Measurements from ENCODE around the gene OR7G3. TPM values are rescaled to one million over a fixed set of nuclear protein-coding genes. Genes with fewer than 3 reads are reported as not detected.
A peak's percentile ranks its signal among the peaks of the same experiment; 100 is the strongest.

The OR7G3 gene
- total RNA-seq, 1 experiment from 2014 or later, result not detected

DNA sequence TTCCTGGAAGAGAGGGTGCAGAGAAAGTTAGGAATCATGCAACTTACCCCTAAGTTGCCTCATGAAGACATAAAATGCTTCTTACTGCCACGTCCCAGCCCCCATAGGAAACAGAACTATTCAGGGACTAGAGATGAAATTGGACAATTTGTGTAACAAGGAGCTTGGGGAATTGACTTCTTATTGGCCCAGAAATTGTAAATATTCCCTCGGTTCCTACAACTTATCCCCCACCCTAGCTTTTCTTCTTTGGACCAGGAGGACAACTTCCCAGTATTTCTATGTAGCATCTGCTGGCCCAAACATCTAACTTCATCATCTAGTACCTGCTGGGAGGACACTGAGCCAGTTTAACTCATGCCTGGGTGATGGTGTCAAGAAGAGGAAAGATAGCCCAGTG lies 40.0 kb downstream of the OR7G3 start, which contains the start of gene OR1M1:
OR1M1 (plus strand) TSS at position 301 of the 400 bp plus-strand sequence. CDS start 6,184 bp downstream, outside the sequence.
- Histone ChIP-seq H4K8ac (replicated peaks; ENCODE audit: insufficient read length, low read depth, low read length) (no peak within 1 kb of the TSS), H3K56ac (ENCODE audit: insufficient read length, low read depth, low read length) (no peak within 1 kb of the TSS), H3K4me2 (ENCODE audit: insufficient read depth, insufficient read length, low read length) (no peak within 1 kb of the TSS), H4K5ac (ENCODE audit: insufficient read length, low read depth, low read length) (no peak within 1 kb of the TSS), H3T11ph (ENCODE audit: low read length) (no peak within 1 kb of the TSS), H3K14ac (ENCODE audit: insufficient read depth, low read length) (no peak within 1 kb of the TSS), H3K4me1 (ENCODE audit: insufficient read depth, low read length) (no peaks in the 10 kb centered on the region), H3K4ac (ENCODE audit: low read depth, low read length) (no peak within 1 kb of the TSS), H3K23me2 (ENCODE audit: insufficient read length, low read depth, low read length, poor library complexity, severe bottlenecking) (no peaks in the 10 kb centered on the region), H3K18ac (ENCODE audit: insufficient read length, low read depth, low read length) (no peak within 1 kb of the TSS), H2BK120ac (ENCODE audit: low read depth, low read length, poor library complexity, severe bottlenecking) (no peak within 1 kb of the TSS), H3K27me3 (ENCODE audit: insufficient read depth, low read length) (no peaks in the 10 kb centered on the region), H4K91ac (ENCODE audit: insufficient read length, low read depth, low read length) (no peak within 1 kb of the TSS), H3K9me3 (ENCODE audit: control insufficient read depth, low read depth, low read length) (no peaks in the 10 kb centered on the region), H3K79me2 (ENCODE audit: insufficient read depth, low read length) (no peaks in the 10 kb centered on the region), H2BK5ac (ENCODE audit: insufficient read length, low read length) (no peak within 1 kb of the TSS), H4K20me1 (ENCODE audit: control insufficient read depth, insufficient read depth, insufficient read length) (no peaks in the 10 kb centered on the region), H2BK20ac (ENCODE audit: low read depth, low read length, poor library complexity, severe bottlenecking) (no peak within 1 kb of the TSS), H2BK12ac (ENCODE audit: insufficient read length, low read depth, low read length) (no peak within 1 kb of the TSS), H2AFZ (ENCODE audit: low read length) (no peak within 1 kb of the TSS), H2AK5ac (ENCODE audit: insufficient read length, low read length) (no peak within 1 kb of the TSS), H3K27ac (ENCODE audit: insufficient read length, low read depth, low read length) (no peak within 1 kb of the TSS), H3K23ac (ENCODE audit: insufficient read length, low read depth, low read length) (no peak within 1 kb of the TSS), H2BK15ac (ENCODE audit: low read depth, low read length) (no peak within 1 kb of the TSS), H3K9ac (ENCODE audit: extremely low read depth, insufficient read length, low read length) (no peak within 1 kb of the TSS), H3K79me1 (ENCODE audit: insufficient read depth, low read depth, low read length, poor library complexity, severe bottlenecking) (no peaks in the 10 kb centered on the region)
- Mint-ChIP-seq H3K27me3 (ENCODE audit: low read depth) (peaks cover 5% of the 10 kb centered on the region), H3K4me3 (peak within 1 kb of the TSS in 1 of 2 experiments; percentile 47; a peak in 2 of 5 replicates), H3K9me3 (peaks cover 22 to 66% of the 10 kb centered on the region in 2 experiments), H3K27ac (no peak within 1 kb of the TSS), H3K4me1 (peaks cover 3 to 4% of the 10 kb centered on the region in 2 experiments; a peak in 1 of 4 replicates), H3K36me3 (ENCODE audit: insufficient read depth in 1 of 3, low read depth in 3 of 3) (0 out of 7 replicates have a peak, but pooled peaks cover 0 to 5% (median 0%) of the 10 kb centered on the region in 3 experiments)
- WGBS (ENCODE audit: extremely low coverage, insufficient read length, low lambda C conversion rate), result no CpG with 5 or more reads among the region's 2 CpGs
- no peak for DNase-seq
- TF ChIP-seq, protein P1, sequence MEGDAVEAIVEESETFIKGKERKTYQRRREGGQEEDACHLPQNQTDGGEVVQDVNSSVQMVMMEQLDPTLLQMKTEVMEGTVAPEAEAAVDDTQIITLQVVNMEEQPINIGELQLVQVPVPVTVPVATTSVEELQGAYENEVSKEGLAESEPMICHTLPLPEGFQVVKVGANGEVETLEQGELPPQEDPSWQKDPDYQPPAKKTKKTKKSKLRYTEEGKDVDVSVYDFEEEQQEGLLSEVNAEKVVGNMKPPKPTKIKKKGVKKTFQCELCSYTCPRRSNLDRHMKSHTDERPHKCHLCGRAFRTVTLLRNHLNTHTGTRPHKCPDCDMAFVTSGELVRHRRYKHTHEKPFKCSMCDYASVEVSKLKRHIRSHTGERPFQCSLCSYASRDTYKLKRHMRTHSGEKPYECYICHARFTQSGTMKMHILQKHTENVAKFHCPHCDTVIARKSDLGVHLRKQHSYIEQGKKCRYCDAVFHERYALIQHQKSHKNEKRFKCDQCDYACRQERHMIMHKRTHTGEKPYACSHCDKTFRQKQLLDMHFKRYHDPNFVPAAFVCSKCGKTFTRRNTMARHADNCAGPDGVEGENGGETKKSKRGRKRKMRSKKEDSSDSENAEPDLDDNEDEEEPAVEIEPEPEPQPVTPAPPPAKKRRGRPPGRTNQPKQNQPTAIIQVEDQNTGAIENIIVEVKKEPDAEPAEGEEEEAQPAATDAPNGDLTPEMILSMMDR (conservative IDR thresholded peaks at IDR 0.05), result no peak

Measured in H9 (cell line).